ENCODE results near the gene PLEKHG7. TPM values are rescaled to one million over a fixed set of nuclear protein-coding genes. Genes with fewer than 3 reads are reported as not detected.

PLEKHG7 gene
- total and polyA plus RNA-seq, 2 donors (not counting 1 experiment from before 2014, with no cell fraction given): 7.5 to 23.2 TPM

DNA sequence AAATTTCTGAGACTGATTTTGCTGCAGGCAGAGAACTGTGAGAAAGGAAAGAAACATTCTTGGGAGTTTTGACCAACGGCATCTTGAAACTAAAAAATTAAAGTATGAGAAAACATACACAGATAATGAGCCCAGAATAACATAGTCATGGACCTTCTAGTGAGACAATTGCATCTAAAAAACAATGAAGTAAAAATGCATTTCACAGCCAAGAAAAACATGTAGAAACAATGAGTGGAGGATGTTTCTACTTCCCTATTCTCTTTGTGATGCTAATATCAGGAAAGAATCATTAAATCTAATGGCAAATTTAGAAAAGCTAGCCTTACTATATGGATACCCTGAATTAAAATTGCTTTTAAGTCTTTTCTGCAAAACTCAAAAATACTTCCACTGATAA is 12.2 kb upstream of the PLEKHG7 start:
- ATAC-seq (ENCODE audit: low read depth): no peak
- no CpG with 5 or more reads among the region's 1 CpG for WGBS (ENCODE audit: insufficient coverage)
- no peak overlapping the region for H3K4me3 Mint-ChIP-seq
- ChIA-PET CTCF (no interaction called here), POLR2A (no interaction called here)
- Histone ChIP-seq H3K4me2 (replicated peaks; ENCODE audit: low read depth, low read length, poor library complexity, severe bottlenecking) (no peak overlapping the region), H3K9ac (ENCODE audit: low read length) (no peak overlapping the region), H3K4me3 (ENCODE audit: control extremely low read depth in 1 of 5, extremely low read depth in 1 of 5, insufficient read depth in 1 of 5, low read depth in 2 of 5, low read length in 4 of 5) (no peak overlapping the region), H3K79me2 (ENCODE audit: control insufficient read depth, insufficient read depth, low read length) (no peaks in the 10 kb centered on the region), H3K27ac (ENCODE audit: low read length in 2 of 2) (no peak overlapping the region), H3K27me3 (replicated peaks in 1 of 4; ENCODE audit: control extremely low read depth in 1 of 4, control insufficient read depth in 3 of 4, insufficient read depth in 4 of 4, low read length in 3 of 4) (no peaks in the 10 kb centered on the region), H3K9me3 (ENCODE audit: control extremely low read depth in 1 of 3, control insufficient read depth in 2 of 3, insufficient read depth in 1 of 3, low read length in 2 of 3) (no peaks in the 10 kb centered on the region), H4K20me1 (ENCODE audit: control insufficient read depth, insufficient read depth, low read length, poor library complexity, severe bottlenecking) (no peaks in the 10 kb centered on the region), H3K4me1 (ENCODE audit: control insufficient read depth in 2 of 2, insufficient read depth in 2 of 2, low read length in 2 of 2) (no peaks in the 10 kb centered on the region), H3K36me3 (replicated peaks in 1 of 2; ENCODE audit: control extremely low read depth in 1 of 2, control insufficient read depth in 1 of 2, extremely low read depth in 1 of 2, insufficient read depth in 2 of 2, low read length in 1 of 2) (no peaks in the 10 kb centered on the region), H2AFZ (ENCODE audit: insufficient read depth, low read depth, low read length, poor library complexity, severe bottlenecking) (no peak overlapping the region)
- TF ChIP-seq, protein P1, sequence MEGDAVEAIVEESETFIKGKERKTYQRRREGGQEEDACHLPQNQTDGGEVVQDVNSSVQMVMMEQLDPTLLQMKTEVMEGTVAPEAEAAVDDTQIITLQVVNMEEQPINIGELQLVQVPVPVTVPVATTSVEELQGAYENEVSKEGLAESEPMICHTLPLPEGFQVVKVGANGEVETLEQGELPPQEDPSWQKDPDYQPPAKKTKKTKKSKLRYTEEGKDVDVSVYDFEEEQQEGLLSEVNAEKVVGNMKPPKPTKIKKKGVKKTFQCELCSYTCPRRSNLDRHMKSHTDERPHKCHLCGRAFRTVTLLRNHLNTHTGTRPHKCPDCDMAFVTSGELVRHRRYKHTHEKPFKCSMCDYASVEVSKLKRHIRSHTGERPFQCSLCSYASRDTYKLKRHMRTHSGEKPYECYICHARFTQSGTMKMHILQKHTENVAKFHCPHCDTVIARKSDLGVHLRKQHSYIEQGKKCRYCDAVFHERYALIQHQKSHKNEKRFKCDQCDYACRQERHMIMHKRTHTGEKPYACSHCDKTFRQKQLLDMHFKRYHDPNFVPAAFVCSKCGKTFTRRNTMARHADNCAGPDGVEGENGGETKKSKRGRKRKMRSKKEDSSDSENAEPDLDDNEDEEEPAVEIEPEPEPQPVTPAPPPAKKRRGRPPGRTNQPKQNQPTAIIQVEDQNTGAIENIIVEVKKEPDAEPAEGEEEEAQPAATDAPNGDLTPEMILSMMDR (IDR thresholded peaks at IDR 0.05): no peak
- TF ChIP-seq EZH2 (IDR thresholded peaks at IDR 0.05; ENCODE audit: borderline replicate concordance, insufficient read depth, low read depth, low read length, poor library complexity, severe bottlenecking): no peak
- no peak overlapping the region for H3K27ac Mint-ChIP-seq
- H3K27me3 Mint-ChIP-seq: peaks cover 3% of the 10 kb centered on the region
- H3K4me1 Mint-ChIP-seq: no peaks in the 10 kb centered on the region
- intact Hi-C loops (cut with micrococcal nuclease): no loop called here
- DNase-seq: no peak
- H3K9me3 Mint-ChIP-seq (ENCODE audit: insufficient read depth): no peaks in the 10 kb centered on the region

DNA sequence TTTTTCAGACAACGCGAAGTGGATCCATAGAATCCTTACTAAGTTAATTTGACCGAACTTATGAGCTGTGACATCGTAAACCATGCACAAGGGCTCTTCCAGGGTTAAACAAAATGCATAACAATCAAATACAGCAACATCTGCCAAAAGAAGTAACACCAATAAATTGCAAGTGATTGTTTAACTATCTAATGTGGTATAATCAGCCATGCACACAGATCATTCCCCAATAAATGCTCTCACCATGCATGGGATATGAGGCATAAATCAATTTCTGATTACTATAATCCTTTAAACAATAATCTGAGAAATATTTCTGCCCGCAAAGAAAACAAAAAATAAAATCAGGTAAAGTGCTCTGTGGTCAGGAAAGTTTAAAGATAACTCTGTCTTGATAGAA is 7.7 kb upstream of the PLEKHG7 start:
- ChIA-PET POLR2A (no interaction called here), CTCF (no interaction called here)
- intact Hi-C loops (cut with micrococcal nuclease): no loop called here
- H3K4me1 Mint-ChIP-seq: no peaks in the 10 kb centered on the region
- no peaks in the 10 kb centered on the region for H3K27me3 ChIP-seq (replicated peaks in 1 of 4; ENCODE audit: control extremely low read depth in 1 of 4, control insufficient read depth in 3 of 4, insufficient read depth in 4 of 4, low read length in 3 of 4)
- H3K9ac ChIP-seq (ENCODE audit: low read length): no peak overlapping the region
- no peaks in the 10 kb centered on the region for H4K20me1 ChIP-seq (ENCODE audit: control insufficient read depth, insufficient read depth, low read length, poor library complexity, severe bottlenecking)
- H2AFZ ChIP-seq (ENCODE audit: insufficient read depth, low read depth, low read length, poor library complexity, severe bottlenecking): no peak overlapping the region
- DNase-seq (no peak), ATAC-seq (ENCODE audit: low read depth) (no peak)
- no peaks in the 10 kb centered on the region for H3K36me3 ChIP-seq (replicated peaks in 1 of 2; ENCODE audit: control extremely low read depth in 1 of 2, control insufficient read depth in 1 of 2, extremely low read depth in 1 of 2, insufficient read depth in 2 of 2, low read length in 1 of 2)
- TF ChIP-seq EZH2 (IDR thresholded peaks at IDR 0.05; ENCODE audit: borderline replicate concordance, insufficient read depth, low read depth, low read length, poor library complexity, severe bottlenecking): no peak
- TF ChIP-seq, protein P1 (IDR thresholded peaks at IDR 0.05): no peak
- H3K27ac Mint-ChIP-seq: no peak overlapping the region
- H3K9me3 ChIP-seq (ENCODE audit: control extremely low read depth in 1 of 3, control insufficient read depth in 2 of 3, insufficient read depth in 1 of 3, low read length in 2 of 3): peaks cover 0 to 6% (median 1%) of the 10 kb centered on the region in 3 donors
- no CpG with 5 or more reads among the region's 5 CpGs for WGBS (ENCODE audit: insufficient coverage)
- H3K4me3 ChIP-seq (ENCODE audit: control extremely low read depth in 1 of 5, extremely low read depth in 1 of 5, insufficient read depth in 1 of 5, low read depth in 2 of 5, low read length in 4 of 5): no peak overlapping the region
- H3K4me2 ChIP-seq (replicated peaks; ENCODE audit: low read depth, low read length, poor library complexity, severe bottlenecking): no peak overlapping the region
- no peak overlapping the region for H3K27ac ChIP-seq (ENCODE audit: low read length in 2 of 2)
- no peaks in the 10 kb centered on the region for H3K27me3 Mint-ChIP-seq
- H3K4me1 ChIP-seq (ENCODE audit: control insufficient read depth in 2 of 2, insufficient read depth in 2 of 2, low read length in 2 of 2): no peaks in the 10 kb centered on the region
- no peaks in the 10 kb centered on the region for H3K79me2 ChIP-seq (ENCODE audit: control insufficient read depth, insufficient read depth, low read length)
- H3K9me3 Mint-ChIP-seq (ENCODE audit: insufficient read depth): peaks cover 4% of the 10 kb centered on the region
- H3K4me3 Mint-ChIP-seq: no peak overlapping the region

Measured in B cell (primary cell).